Activated CD4-positive, alpha-beta memory T cell treated with anti-CD3 and anti-CD28 coated beads for 36 hours (primary cell): ENCODE measurements around the gene ST6GAL1. TPM values are rescaled to one million over a fixed set of nuclear protein-coding genes. Genes with fewer than 3 reads are reported as not detected.

ENCODE experiments used
- CTCF ChIA-PET: fragments of 350-600 bp; sonication (Branson Sonifier 250); formaldehyde crosslinking; loops from one replicate; lab custom pipeline; 2021; ENCODE audit warnings: antibody characterized with exemption, inconsistent platforms; lab: Charles Lee
- POLR2A ChIA-PET: fragments of 350-600 bp; sonication (Branson Sonifier 250); formaldehyde crosslinking; loops from one replicate; lab custom pipeline; 2021; ENCODE audit warnings: antibody characterized with exemption; lab: Charles Lee
- DNase-seq: peaks from one replicate; pipeline ENCODE4 v3.0.0-alpha.2; 2020
- H3K27ac Mint-ChIP-seq: one replicate; pipeline ENCODE4 v1.8.0; 2021; ENCODE audit warnings: mixed read lengths
- H3K27me3 Mint-ChIP-seq: one replicate; pipeline ENCODE4 v1.8.0; 2021; ENCODE audit warnings: mixed read lengths
- H3K36me3 Mint-ChIP-seq: one replicate; pipeline ENCODE4 v1.8.0; 2021; ENCODE audit warnings: mixed read lengths
- H3K4me1 Mint-ChIP-seq: one replicate; pipeline ENCODE4 v1.8.0; 2021; ENCODE audit warnings: low read depth, mixed read lengths
- H3K4me3 Mint-ChIP-seq: one replicate; pipeline ENCODE4 v1.8.0; 2021; ENCODE audit warnings: mild to moderate bottlenecking, mixed read lengths
- H3K9me3 Mint-ChIP-seq: one replicate; pipeline ENCODE4 v1.8.0; 2021; ENCODE audit warnings: mixed read lengths
- intact Hi-C: fragments of 100-400 bp; cut with micrococcal nuclease; formaldehyde crosslinking; loops from one replicate; pipeline ENCODE4 v1.15.1; 2023
- total RNA-seq, 2 experiments: library from RNA; stranded (reverse); gene quantifications; one replicate each; pipeline ENCODE4 v1.2.3, GENCODE V29; 2021

ST6GAL1 gene
- total RNA-seq, 2 experiments from 2014 or later, result 99.9 to 113 TPM

DNA sequence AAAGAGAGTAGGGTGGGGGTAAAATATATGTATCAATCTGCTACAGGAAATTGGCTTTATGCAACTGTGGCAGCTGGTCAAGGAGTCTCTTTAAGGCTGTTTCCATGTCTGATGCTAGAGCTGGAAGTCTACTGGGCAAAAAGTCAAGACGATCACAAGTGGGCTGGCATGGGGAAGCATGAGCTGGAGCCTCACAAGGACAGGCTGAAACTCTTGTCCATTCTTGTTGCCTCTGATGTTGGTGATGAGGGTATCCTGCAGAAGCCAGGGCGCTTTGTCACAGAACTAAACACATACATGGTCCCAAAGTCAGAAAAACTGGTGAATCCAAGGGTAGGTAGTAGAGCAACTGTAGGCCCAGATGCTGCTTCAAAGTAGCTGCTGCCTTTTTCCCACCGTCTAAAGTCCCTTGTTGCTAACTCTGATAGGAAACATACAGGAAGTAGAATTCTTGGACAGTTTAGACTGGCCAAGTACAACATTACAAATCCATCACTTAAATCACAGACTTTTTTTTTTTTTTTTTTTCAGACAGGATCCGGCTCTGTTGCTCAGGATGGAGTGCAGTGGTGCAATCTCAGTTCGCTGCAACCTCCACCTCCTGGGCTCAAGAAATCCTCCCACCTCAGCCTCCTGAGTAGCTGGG, 154.8 kb downstream of the ST6GAL1 start:
- peaks cover 18% of the 10 kb centered on the region for H3K36me3 Mint-ChIP-seq
- H3K9me3 Mint-ChIP-seq, result peaks cover 27% of the 10 kb centered on the region
- intact Hi-C loops, result no loop called here
- DNase-seq, result no peak
- ChIA-PET POLR2A (interaction anchor here (0.6 kb wide), 1 partner anchor 39 kb away, joined by 3 read pairs; no protein-coding TSS in a partner anchor), CTCF (interaction anchor here (0.6 to 1.1 kb wide), 3 partner anchors 16 to 80 kb away, joined by 3 to 4 read pairs (median 3); no protein-coding TSS in a partner anchor)
- H3K4me3 Mint-ChIP-seq, result no peak overlapping the region
- no peak overlapping the region for H3K27ac Mint-ChIP-seq
- no peaks in the 10 kb centered on the region for H3K27me3 Mint-ChIP-seq
- peaks cover 11% of the 10 kb centered on the region for H3K4me1 Mint-ChIP-seq

DNA sequence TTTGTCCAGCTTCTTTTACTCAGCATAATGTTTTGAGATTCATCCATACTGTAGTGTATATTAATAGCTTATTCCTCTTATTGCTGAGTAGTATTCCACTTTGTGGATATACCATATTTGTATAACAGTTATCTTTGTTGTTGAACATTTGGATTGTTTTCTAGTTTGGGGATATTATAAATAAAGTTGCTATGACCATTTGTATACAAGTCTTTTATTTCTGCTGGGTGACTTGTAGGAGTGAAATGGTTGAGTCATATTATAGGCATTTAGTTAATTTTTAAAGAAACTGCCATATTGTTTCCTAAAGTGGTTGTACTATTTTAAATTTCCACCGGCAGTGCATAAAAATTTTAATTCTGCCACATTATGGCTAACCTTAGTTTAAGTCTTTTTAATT, 155.6 kb downstream of the ST6GAL1 start:
- DNase-seq, result no peak
- POLR2A ChIA-PET, result interaction anchor here (0.6 kb wide), 1 partner anchor 40 kb away, joined by 3 read pairs; no protein-coding TSS in a partner anchor
- Mint-ChIP-seq H3K4me3 (no peak overlapping the region), H3K27me3 (no peaks in the 10 kb centered on the region), H3K9me3 (peaks cover 27% of the 10 kb centered on the region), H3K36me3 (peaks cover 18% of the 10 kb centered on the region), H3K4me1 (peaks cover 11% of the 10 kb centered on the region), H3K27ac (no peak overlapping the region)
- intact Hi-C loops, result no loop called here
- CTCF ChIA-PET, result interaction anchor here (1.1 kb wide), 1 partner anchor 17 kb away, joined by 4 read pairs; no protein-coding TSS in a partner anchor

GRCh38 chr3:187086831-187087230, 156.5 kb downstream of the ST6GAL1 start:
- Mint-ChIP-seq H3K4me1 (peaks cover 11% of the 10 kb centered on the region), H3K27me3 (no peaks in the 10 kb centered on the region), H3K4me3 (no peak overlapping the region), H3K27ac (no peak overlapping the region), H3K36me3 (peaks cover 18% of the 10 kb centered on the region), H3K9me3 (peaks cover 27% of the 10 kb centered on the region)
- ChIA-PET POLR2A (no interaction called here), CTCF (no interaction called here)
- intact Hi-C loops, result no loop called here
- DNase-seq, result no peak

DNA sequence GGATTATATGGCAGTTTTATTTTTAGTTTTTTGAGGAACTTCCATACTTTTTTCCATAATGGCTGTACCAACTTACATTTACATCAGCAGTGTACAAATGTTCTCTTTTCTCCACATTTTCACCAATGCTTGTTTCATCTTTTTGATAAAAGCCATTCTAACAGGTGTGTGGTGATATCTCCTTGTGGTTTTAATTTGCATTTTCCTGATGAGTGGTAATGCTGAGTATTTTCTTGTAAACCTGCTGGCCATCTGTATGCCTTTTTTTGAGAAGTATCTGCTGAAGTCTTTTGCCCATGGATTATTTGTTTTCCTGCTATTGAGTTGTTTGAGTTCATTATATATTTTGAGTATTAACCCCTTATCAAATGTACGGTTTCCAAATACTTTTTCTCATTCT, 158.4 kb downstream of the ST6GAL1 start:
- Mint-ChIP-seq H3K9me3 (peaks cover 30% of the 10 kb centered on the region), H3K4me1 (peaks cover 11% of the 10 kb centered on the region), H3K27me3 (no peaks in the 10 kb centered on the region), H3K36me3 (peaks cover 20% of the 10 kb centered on the region), H3K4me3 (no peak overlapping the region), H3K27ac (no peak overlapping the region)
- intact Hi-C loops, result no loop called here
- ChIA-PET POLR2A (no interaction called here), CTCF (no interaction called here)
- no peak for DNase-seq

GRCh38 chr3:187093320-187093719, 163.0 kb downstream of the ST6GAL1 start:
- Mint-ChIP-seq H3K36me3 (peaks cover 20% of the 10 kb centered on the region), H3K9me3 (peaks cover 27% of the 10 kb centered on the region), H3K27me3 (no peaks in the 10 kb centered on the region), H3K4me3 (no peak overlapping the region), H3K27ac (no peak overlapping the region), H3K4me1 (peaks cover 9% of the 10 kb centered on the region)
- ChIA-PET POLR2A (no interaction called here), CTCF (interaction anchor here (0.6 to 2.5 kb wide), 4 partner anchors 20 to 73 kb away, joined by 3 to 7 read pairs (median 4); partner anchors contain the start of gene RPL39L)
- intact Hi-C loops, result no loop called here
- no peak for DNase-seq

GRCh38 chr3:187098923-187099512, 168.7 kb downstream of the ST6GAL1 start:
- POLR2A ChIA-PET, result no interaction called here

GRCh38 chr3:187101184-187102072, 171.1 kb downstream of the ST6GAL1 start:
- ChIA-PET CTCF (interaction anchor here (1.2 to 5.3 kb wide), 7 partner anchors 12 to 252 kb away, joined by 3 to 43 read pairs (median 14); partner anchors contain the start of gene RPL39L), POLR2A (interaction anchor here (0.6 to 1.0 kb wide), 2 partner anchors 13 to 75 kb away, joined by 3 read pairs; no protein-coding TSS in a partner anchor)
- intact Hi-C loops, result no loop called here
- DNase-seq, result peak; percentile 68
- peaks cover 30% of the 10 kb centered on the region for H3K4me1 Mint-ChIP-seq
- no peaks in the 10 kb centered on the region for H3K27me3 Mint-ChIP-seq
- peaks cover under 1% of the 10 kb centered on the region for H3K36me3 Mint-ChIP-seq
- H3K27ac Mint-ChIP-seq, result peak overlapping the region; percentile 28
- peak overlapping the region; percentile 20 for H3K4me3 Mint-ChIP-seq
- H3K9me3 Mint-ChIP-seq, result peaks cover 6% of the 10 kb centered on the region

More at GRCh38 chr3:187098923-187099512, 168.7 kb downstream of the ST6GAL1 start:
- CTCF ChIA-PET, result no interaction called here
- Mint-ChIP-seq H3K9me3 (peaks cover 14% of the 10 kb centered on the region), H3K4me1 (peaks cover 32% of the 10 kb centered on the region), H3K27me3 (no peaks in the 10 kb centered on the region), H3K36me3 (peaks cover 5% of the 10 kb centered on the region), H3K27ac (no peak overlapping the region), H3K4me3 (no peak overlapping the region)
- intact Hi-C loops, result no loop called here
- no peak for DNase-seq

DNA sequence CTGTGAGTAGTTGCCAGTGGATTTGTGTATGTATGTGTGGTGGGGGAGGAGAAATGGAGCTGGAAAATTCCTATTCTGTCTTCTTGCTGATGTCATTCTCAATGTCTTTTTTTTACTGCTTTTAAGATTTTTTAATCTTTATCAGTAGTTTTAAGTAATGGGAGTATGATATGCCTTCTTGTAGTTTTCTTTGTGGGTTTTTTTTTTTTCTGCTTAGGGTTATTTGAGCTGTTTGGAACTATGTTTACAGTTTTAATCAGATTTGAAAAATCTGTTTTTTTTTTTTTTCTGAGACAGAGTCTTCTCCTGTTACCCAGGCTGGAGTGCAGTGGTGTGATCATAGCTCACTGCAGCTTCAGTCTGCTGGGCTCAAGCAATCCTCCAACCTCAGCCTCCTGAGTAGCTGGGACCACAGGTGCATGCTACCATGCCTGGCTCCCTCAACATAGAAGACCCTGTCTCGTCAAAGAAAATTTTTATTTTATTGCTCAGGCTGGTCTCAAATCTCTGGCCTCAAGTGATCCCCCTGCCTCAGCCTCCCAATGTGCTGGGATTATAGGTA, 171.8 kb downstream of the ST6GAL1 start:
- peak overlapping the region; percentile 20 for H3K4me3 Mint-ChIP-seq
- DNase-seq, result no peak
- peak overlapping the region; percentile 28 for H3K27ac Mint-ChIP-seq
- POLR2A ChIA-PET, result interaction anchor here (1.0 kb wide), 1 partner anchor 76 kb away, joined by 3 read pairs; no protein-coding TSS in a partner anchor
- H3K9me3 Mint-ChIP-seq, result peaks cover 5% of the 10 kb centered on the region
- no peaks in the 10 kb centered on the region for H3K27me3 Mint-ChIP-seq
- no peaks in the 10 kb centered on the region for H3K36me3 Mint-ChIP-seq
- intact Hi-C loops, result no loop called here
- CTCF ChIA-PET, result interaction anchor here (1.2 to 5.3 kb wide), 7 partner anchors 11 to 253 kb away, joined by 3 to 43 read pairs (median 14); partner anchors contain the start of gene RPL39L
- peaks cover 25% of the 10 kb centered on the region for H3K4me1 Mint-ChIP-seq

- Mint-ChIP-seq H3K4me1 (peaks cover 22% of the 10 kb centered on the region), H3K4me3 (no peak overlapping the region), H3K27me3 (no peaks in the 10 kb centered on the region), H3K9me3 (peaks cover 5% of the 10 kb centered on the region), H3K27ac (no peak overlapping the region), H3K36me3 (no peaks in the 10 kb centered on the region)
- CTCF ChIA-PET, result interaction anchor here (2.5 to 5.3 kb wide), 4 partner anchors 10 to 61 kb away, joined by 14 to 43 read pairs (median 18); partner anchors contain the start of gene RPL39L
- POLR2A ChIA-PET, result interaction anchor here (0.6 kb wide), 1 partner anchor 265 kb away, joined by 4 read pairs; no protein-coding TSS in a partner anchor
- intact Hi-C loops, result no loop called here
- no peak for DNase-seq
These were observed 172.9 kb downstream of the ST6GAL1 start for GRCh38 chr3:187103251-187103650.

- peaks cover 4% of the 10 kb centered on the region for H3K9me3 Mint-ChIP-seq
- no peaks in the 10 kb centered on the region for H3K27me3 Mint-ChIP-seq
- H3K4me3 Mint-ChIP-seq, result no peak overlapping the region
- no peak overlapping the region for H3K27ac Mint-ChIP-seq
- POLR2A ChIA-PET, result no interaction called here
- CTCF ChIA-PET, result interaction anchor here (0.8 to 5.3 kb wide), 4 partner anchors 9 to 78 kb away, joined by 3 to 43 read pairs (median 5); partner anchors contain the start of gene RPL39L
- H3K36me3 Mint-ChIP-seq, result no peaks in the 10 kb centered on the region
- no peak for DNase-seq
- intact Hi-C loops, result no loop called here
- H3K4me1 Mint-ChIP-seq, result peaks cover 15% of the 10 kb centered on the region
These were observed 174.0 kb downstream of the ST6GAL1 start for GRCh38 chr3:187104342-187104741.

GRCh38 chr3:187104933-187105332, 174.6 kb downstream of the ST6GAL1 start:
- H3K27me3 Mint-ChIP-seq, result no peaks in the 10 kb centered on the region
- ChIA-PET POLR2A (no interaction called here), CTCF (interaction anchor here (0.7 to 5.3 kb wide), 4 partner anchors 8 to 79 kb away, joined by 3 to 43 read pairs (median 5); partner anchors contain the start of gene RPL39L)
- DNase-seq, result no peak
- H3K4me3 Mint-ChIP-seq, result no peak overlapping the region
- intact Hi-C loops, result no loop called here
- H3K36me3 Mint-ChIP-seq, result no peaks in the 10 kb centered on the region
- no peak overlapping the region for H3K27ac Mint-ChIP-seq
- H3K9me3 Mint-ChIP-seq, result no peaks in the 10 kb centered on the region
- peaks cover 15% of the 10 kb centered on the region for H3K4me1 Mint-ChIP-seq
